ENCODE results near the gene MAGI1.

GRCh38 chr3:65787340-65787739 lies 251.4 kb downstream of the MAGI1 start:
- TF ChIP-seq POLR2AphosphoS5 (IDR thresholded peaks at IDR 0.05) (no peak), CTCF (IDR thresholded peaks at IDR 0.05) (no peak)
